Measurements from ENCODE around the gene C1QC. TPM values are rescaled to one million over a fixed set of nuclear protein-coding genes. Genes with fewer than 3 reads are reported as not detected.

C1QC gene
- total RNA-seq, 1 experiment from 2014 or later: not detected

DNA sequence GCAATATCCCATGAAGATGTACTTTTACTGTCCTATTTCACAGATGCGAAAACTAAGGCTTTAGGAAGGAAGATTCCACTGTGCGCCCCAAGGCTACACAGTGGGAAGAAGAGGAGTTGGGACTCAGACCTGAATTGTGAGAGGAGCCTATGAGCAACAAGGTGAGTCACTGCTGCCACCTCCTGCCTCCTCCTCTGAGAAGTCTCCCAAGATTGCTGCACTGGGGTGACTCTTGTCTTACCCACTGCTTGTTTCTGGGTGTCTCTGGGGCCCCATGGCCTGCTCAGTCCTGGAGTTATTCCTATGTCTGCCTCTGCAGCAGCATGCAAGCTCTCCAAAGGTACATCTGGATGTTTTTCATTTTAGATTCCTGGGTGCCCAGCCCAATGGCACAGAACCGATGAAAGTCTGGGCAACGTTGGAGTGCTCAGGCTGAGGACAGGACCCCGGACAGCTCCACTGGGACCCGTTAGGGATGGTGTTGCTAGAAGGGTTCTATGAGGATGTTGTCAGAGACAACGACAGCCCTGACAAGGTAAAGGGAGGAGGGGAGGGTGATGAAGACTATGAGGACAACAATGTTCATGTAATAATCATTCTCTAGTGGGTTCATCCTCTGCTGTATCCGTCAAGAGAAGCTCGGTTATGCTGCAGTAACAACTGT is 18.0 kb upstream of the C1QC start:
- Histone ChIP-seq H2AFZ (ENCODE audit: low read length) (no peak overlapping the region), H4K5ac (ENCODE audit: insufficient read length, low read depth, low read length) (no peak overlapping the region), H3K4me2 (ENCODE audit: insufficient read depth, insufficient read length, low read length) (no peak overlapping the region), H2BK20ac (ENCODE audit: low read depth, low read length, poor library complexity, severe bottlenecking) (no peak overlapping the region), H3K9me3 (ENCODE audit: control insufficient read depth, low read depth, low read length) (no peaks in the 10 kb centered on the region), H3K14ac (ENCODE audit: insufficient read depth, low read length) (no peak overlapping the region), H2BK5ac (ENCODE audit: insufficient read length, low read length) (no peak overlapping the region), H3K4ac (ENCODE audit: low read depth, low read length) (no peak overlapping the region), H2AK5ac (ENCODE audit: insufficient read length, low read length) (no peak overlapping the region), H3K27ac (ENCODE audit: insufficient read length, low read depth, low read length) (no peak overlapping the region), H4K20me1 (ENCODE audit: control insufficient read depth, insufficient read depth, insufficient read length) (no peaks in the 10 kb centered on the region), H4K8ac (replicated peaks; ENCODE audit: insufficient read length, low read depth, low read length) (no peak overlapping the region), H3K79me2 (ENCODE audit: insufficient read depth, low read length) (no peaks in the 10 kb centered on the region), H3K9ac (ENCODE audit: extremely low read depth, insufficient read length, low read length) (no peak overlapping the region), H2BK15ac (ENCODE audit: low read depth, low read length) (no peak overlapping the region), H3K27me3 (ENCODE audit: insufficient read depth, low read length) (no peaks in the 10 kb centered on the region), H3K23me2 (ENCODE audit: insufficient read length, low read depth, low read length, poor library complexity, severe bottlenecking) (no peaks in the 10 kb centered on the region), H2BK120ac (ENCODE audit: low read depth, low read length, poor library complexity, severe bottlenecking) (no peak overlapping the region), H3K18ac (ENCODE audit: insufficient read length, low read depth, low read length) (no peak overlapping the region), H3K23ac (ENCODE audit: insufficient read length, low read depth, low read length) (no peak overlapping the region), H2BK12ac (ENCODE audit: insufficient read length, low read depth, low read length) (no peak overlapping the region), H3K56ac (ENCODE audit: insufficient read length, low read depth, low read length) (no peak overlapping the region), H4K91ac (ENCODE audit: insufficient read length, low read depth, low read length) (no peak overlapping the region), H3K4me1 (ENCODE audit: insufficient read depth, low read length) (peaks cover 4% of the 10 kb centered on the region), H3K79me1 (ENCODE audit: insufficient read depth, low read depth, low read length, poor library complexity, severe bottlenecking) (no peaks in the 10 kb centered on the region), H3T11ph (ENCODE audit: low read length) (no peak overlapping the region)
- WGBS (ENCODE audit: extremely low coverage, insufficient read length, low lambda C conversion rate): no CpG with 5 or more reads among the region's 9 CpGs
- H3K36me3 Mint-ChIP-seq (ENCODE audit: insufficient read depth in 1 of 3, low read depth in 3 of 3): no peaks in the 10 kb centered on the region
- H3K4me3 Mint-ChIP-seq: no peak overlapping the region
- H3K27me3 Mint-ChIP-seq (ENCODE audit: low read depth): peaks cover 11% of the 10 kb centered on the region
- H3K9me3 Mint-ChIP-seq: peaks cover 0 to 6% of the 10 kb centered on the region in 2 experiments; a peak in 1 of 5 replicates
- DNase-seq: peak; percentile 57
- peaks cover 45 to 51% of the 10 kb centered on the region in 2 experiments for H3K4me1 Mint-ChIP-seq
- no peak overlapping the region for H3K27ac Mint-ChIP-seq
- TF ChIP-seq CTCF (conservative IDR thresholded peaks at IDR 0.05): no peak

Data from H9 (cell line).